K562 (cell line): ENCODE data around the gene SAMD14.

Experiments
- BACH1 ChIP-seq: fragments of 200-800 bp; sonication (Bioruptor generic); IDR thresholded peaks from 2 replicates; pipeline ENCODE4 v1.6.1; 2016; ENCODE audit warnings: missing genetic modification characterization, missing compliant biosample characterization
- FIP1L1 ChIP-seq: fragments of 200-400 bp; formaldehyde crosslinking; IDR thresholded peaks from 2 replicates; pipeline ENCODE4 v1.6.1; 2018; ENCODE audit warnings: mild to moderate bottlenecking, low read depth, low read length; ENCODE audit not compliant: poor library complexity, severe bottlenecking
- ZNF24 ChIP-seq: fragments of 450-650 bp; IDR thresholded peaks from 2 replicates; pipeline ENCODE4 v1.6.1; 2016
- TF ChIP-seq, protein P1 (sequence below), 3 experiments: IDR thresholded peaks in 2 of 3; conservative IDR thresholded peaks in 1 of 3; 2 replicates each; pipeline ENCODE4 v1.5.1; 2011 to 2012; ENCODE audit warnings: low read length in 3 of 3, mild to moderate bottlenecking in 3 of 3, control low read depth in 2 of 3, improper control_type of control experiment in 1 of 3, inconsistent platforms in 1 of 3, low read depth in 1 of 3, mixed read lengths in 1 of 3, moderate library complexity in 1 of 3; ENCODE audit not compliant: insufficient read depth in 2 of 3

DNA sequence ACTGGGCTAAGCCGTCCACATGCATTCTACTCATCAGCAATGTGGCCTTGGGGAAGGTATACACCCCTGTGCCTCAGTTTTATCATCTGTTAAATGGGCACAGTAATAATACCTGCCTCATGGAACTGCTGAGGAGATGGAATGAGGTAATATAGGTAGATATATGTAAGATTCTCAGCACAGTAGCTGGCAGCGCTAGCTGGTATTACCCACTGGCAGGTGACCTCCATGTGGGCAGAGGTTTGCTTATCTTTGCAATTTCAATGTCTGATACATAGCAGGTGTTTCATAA, 34.7 kb upstream of the SAMD14 start:
- TF ChIP-seq BACH1 (no peak), ZNF24 (no peak), FIP1L1 (no peak)
- TF ChIP-seq, protein P1, sequence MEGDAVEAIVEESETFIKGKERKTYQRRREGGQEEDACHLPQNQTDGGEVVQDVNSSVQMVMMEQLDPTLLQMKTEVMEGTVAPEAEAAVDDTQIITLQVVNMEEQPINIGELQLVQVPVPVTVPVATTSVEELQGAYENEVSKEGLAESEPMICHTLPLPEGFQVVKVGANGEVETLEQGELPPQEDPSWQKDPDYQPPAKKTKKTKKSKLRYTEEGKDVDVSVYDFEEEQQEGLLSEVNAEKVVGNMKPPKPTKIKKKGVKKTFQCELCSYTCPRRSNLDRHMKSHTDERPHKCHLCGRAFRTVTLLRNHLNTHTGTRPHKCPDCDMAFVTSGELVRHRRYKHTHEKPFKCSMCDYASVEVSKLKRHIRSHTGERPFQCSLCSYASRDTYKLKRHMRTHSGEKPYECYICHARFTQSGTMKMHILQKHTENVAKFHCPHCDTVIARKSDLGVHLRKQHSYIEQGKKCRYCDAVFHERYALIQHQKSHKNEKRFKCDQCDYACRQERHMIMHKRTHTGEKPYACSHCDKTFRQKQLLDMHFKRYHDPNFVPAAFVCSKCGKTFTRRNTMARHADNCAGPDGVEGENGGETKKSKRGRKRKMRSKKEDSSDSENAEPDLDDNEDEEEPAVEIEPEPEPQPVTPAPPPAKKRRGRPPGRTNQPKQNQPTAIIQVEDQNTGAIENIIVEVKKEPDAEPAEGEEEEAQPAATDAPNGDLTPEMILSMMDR (IDR thresholded peaks at IDR 0.05 in 2 of 3, conservative IDR thresholded peaks at IDR 0.05 in 1 of 3; ENCODE audit: insufficient read depth in 2 of 3, low read depth in 1 of 3, low read length in 3 of 3) = no peak
